Measurements from ENCODE around the gene HBS1L.

The HBS1L gene

DNA sequence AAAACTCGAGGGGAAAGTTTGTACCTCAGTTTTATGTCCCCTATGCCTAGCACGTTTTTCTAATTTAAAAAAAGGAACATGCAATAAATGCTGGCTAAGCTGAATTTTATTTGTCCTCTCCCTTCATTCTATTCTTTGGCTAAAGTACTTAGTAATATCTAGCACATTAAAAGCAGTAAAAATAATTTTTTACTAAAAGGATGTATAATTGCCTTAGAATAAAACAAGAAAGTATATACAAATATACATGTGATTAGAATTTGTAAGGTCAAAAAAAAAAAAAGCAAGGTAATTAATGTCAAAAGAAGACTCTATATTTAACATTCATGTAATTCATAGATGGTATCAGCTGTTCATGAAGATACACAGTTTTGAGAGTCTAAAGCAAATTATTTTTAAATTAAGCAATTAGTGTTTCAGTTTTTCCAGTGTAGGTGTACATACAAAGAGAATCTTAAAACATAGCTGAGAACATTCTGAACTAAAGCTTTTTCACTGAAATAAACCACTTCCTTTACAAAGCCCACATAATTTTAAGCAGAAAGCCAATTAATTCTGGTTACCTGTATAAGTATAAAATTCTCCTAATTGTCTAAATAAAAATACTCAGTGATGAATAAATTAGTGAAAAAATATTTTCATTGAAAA, 32.4 kb downstream of the HBS1L start:
- H3K9ac ChIP-seq (ENCODE audit: insufficient read length, low read depth): no peak overlapping the region
- no peaks in the 10 kb centered on the region for H3K27me3 ChIP-seq (ENCODE audit: insufficient read depth, insufficient read length)
- TF ChIP-seq YY1 (IDR thresholded peaks at IDR 0.05; ENCODE audit: insufficient read depth, insufficient read length): no peak
- TF ChIP-seq ZNF274 (IDR thresholded peaks at IDR 0.05; ENCODE audit: low read depth, low read length): no peak
- no peak for TF ChIP-seq SUZ12 (IDR thresholded peaks at IDR 0.05; ENCODE audit: extremely low read depth, insufficient read depth, insufficient read length)
- H3K4me3 ChIP-seq (ENCODE audit: insufficient read length, low read depth): no peak overlapping the region
- no peak for DNase-seq (ENCODE audit: low read depth, low spot score)
- no peaks in the 10 kb centered on the region for H3K36me3 ChIP-seq (ENCODE audit: insufficient read depth, insufficient read length, low read length)
- H3K4me1 ChIP-seq (ENCODE audit: insufficient read depth, insufficient read length): no peaks in the 10 kb centered on the region
- H3K9me3 ChIP-seq (ENCODE audit: insufficient read depth, low read length): no peaks in the 10 kb centered on the region

DNA sequence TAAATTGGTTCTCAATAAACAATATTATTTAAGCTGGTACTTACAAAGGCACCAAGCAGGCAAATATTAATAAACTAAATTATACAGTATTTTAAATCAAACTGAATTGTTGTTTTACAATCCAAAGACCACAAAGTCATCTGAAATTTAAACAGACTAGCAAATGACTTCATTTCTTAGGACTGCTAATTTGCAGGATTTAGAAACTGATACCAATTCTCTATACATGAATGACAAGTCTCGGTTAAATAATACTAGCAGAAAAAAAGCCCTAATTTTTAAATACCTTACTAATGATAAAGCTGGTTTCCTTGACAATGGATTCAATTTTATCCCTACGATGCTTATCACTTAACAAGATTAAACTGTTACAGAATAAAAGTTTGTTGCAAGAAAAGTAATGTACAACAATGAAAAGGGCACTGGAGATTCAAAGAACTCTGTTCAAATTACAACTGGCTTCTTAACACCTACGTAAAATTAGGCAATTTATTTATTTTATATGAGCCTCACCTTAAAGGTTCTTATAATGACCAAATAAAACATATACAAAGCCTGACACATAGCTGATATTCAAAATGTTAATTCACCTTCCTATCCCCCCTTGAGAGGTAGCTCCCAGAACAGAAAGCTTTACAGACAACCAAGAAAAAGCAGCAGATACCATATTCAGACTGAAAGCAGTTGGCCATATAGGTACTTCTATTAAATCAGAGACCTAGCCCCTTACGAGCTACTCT, 33.1 kb downstream of the HBS1L start:
- no peak overlapping the region for H3K4me3 ChIP-seq (ENCODE audit: insufficient read length, low read depth)
- no peak overlapping the region for H3K9ac ChIP-seq (ENCODE audit: insufficient read length, low read depth)
- H3K36me3 ChIP-seq (ENCODE audit: insufficient read depth, insufficient read length, low read length): no peaks in the 10 kb centered on the region
- no peaks in the 10 kb centered on the region for H3K4me1 ChIP-seq (ENCODE audit: insufficient read depth, insufficient read length)
- no peaks in the 10 kb centered on the region for H3K27me3 ChIP-seq (ENCODE audit: insufficient read depth, insufficient read length)
- no peaks in the 10 kb centered on the region for H3K9me3 ChIP-seq (ENCODE audit: insufficient read depth, low read length)
- no peak for DNase-seq (ENCODE audit: low read depth, low spot score)
- no peak for TF ChIP-seq SUZ12 (IDR thresholded peaks at IDR 0.05; ENCODE audit: extremely low read depth, insufficient read depth, insufficient read length)
- TF ChIP-seq YY1 (IDR thresholded peaks at IDR 0.05; ENCODE audit: insufficient read depth, insufficient read length): no peak
- TF ChIP-seq ZNF274 (IDR thresholded peaks at IDR 0.05; ENCODE audit: low read depth, low read length): no peak

DNA sequence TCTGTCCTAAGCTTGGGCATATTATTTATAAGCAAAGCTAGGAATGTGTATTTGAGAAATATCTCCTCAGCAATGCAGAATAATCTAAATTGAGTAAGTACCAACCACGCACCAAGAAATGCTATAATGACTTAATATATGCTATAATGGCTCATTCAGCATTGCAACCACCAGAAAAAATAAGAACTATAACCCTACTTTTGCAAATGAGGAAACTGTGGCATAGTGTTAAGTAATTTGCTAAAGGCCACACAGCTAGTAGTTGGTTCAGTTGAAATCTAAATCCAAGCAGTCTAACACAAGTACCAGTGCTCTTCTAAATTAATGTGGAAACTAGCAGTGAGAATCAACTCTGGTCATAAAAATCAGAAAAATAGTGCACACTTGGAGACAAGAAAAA, 35.7 kb downstream of the HBS1L start:
- Histone ChIP-seq H3K36me3 (ENCODE audit: insufficient read depth, insufficient read length, low read length) (no peaks in the 10 kb centered on the region), H3K9me3 (ENCODE audit: insufficient read depth, low read length) (no peaks in the 10 kb centered on the region), H3K9ac (ENCODE audit: insufficient read length, low read depth) (no peak overlapping the region), H3K4me1 (ENCODE audit: insufficient read depth, insufficient read length) (no peaks in the 10 kb centered on the region), H3K27me3 (ENCODE audit: insufficient read depth, insufficient read length) (no peaks in the 10 kb centered on the region), H3K4me3 (ENCODE audit: insufficient read length, low read depth) (no peak overlapping the region)
- DNase-seq (ENCODE audit: low read depth, low spot score): no peak
- TF ChIP-seq YY1 (IDR thresholded peaks at IDR 0.05; ENCODE audit: insufficient read depth, insufficient read length) (no peak), SUZ12 (IDR thresholded peaks at IDR 0.05; ENCODE audit: extremely low read depth, insufficient read depth, insufficient read length) (no peak), ZNF274 (IDR thresholded peaks at IDR 0.05; ENCODE audit: low read depth, low read length) (no peak)

DNA sequence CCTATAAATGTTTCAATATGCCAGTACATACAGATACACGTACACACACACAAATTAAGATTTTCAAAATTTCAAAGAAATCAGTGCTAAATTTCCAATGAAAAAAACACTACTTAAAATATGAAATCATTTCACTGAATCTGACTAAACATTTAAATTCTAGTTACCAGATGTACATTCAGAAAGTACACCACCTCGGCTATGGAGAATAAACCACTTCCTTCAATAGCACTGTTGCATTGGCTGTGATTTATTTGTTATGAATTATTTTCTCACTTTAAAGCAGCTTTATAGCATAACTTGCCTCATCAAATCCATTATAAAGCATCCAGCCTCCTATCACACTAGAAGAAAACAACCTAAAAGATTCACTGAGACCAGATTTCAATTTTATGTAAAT, 36.6 kb downstream of the HBS1L start:
- H3K27me3 ChIP-seq (ENCODE audit: insufficient read depth, insufficient read length): no peaks in the 10 kb centered on the region
- no peak for DNase-seq (ENCODE audit: low read depth, low spot score)

DNA sequence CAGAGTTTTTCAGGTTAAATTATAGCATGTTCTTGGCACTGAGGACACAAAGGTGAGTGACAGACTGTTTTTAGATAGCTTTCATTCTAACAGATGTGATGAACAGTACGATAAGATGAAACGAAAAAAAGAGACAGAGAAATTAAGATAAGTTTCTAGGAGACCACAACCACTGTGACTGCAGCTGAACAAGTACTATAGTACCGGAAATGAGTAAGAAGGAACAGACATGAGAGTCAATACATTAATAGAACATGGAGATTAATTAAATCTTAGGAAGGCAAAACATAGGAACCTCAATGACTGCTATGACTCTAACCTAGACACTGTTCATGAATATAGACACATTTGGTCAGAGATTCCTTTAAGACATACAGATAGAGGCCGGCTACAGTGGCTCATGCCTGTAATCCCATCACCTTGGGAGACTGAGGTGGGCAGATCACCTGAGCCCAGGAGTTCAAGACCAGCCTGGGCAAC, 40.2 kb downstream of the HBS1L start:
- Histone ChIP-seq H3K4me1 (ENCODE audit: insufficient read depth, insufficient read length) (no peaks in the 10 kb centered on the region), H3K9ac (ENCODE audit: insufficient read length, low read depth) (no peak overlapping the region), H3K27me3 (ENCODE audit: insufficient read depth, insufficient read length) (no peaks in the 10 kb centered on the region), H3K4me3 (ENCODE audit: insufficient read length, low read depth) (no peak overlapping the region), H3K9me3 (ENCODE audit: insufficient read depth, low read length) (no peaks in the 10 kb centered on the region), H3K36me3 (ENCODE audit: insufficient read depth, insufficient read length, low read length) (no peaks in the 10 kb centered on the region)
- DNase-seq (ENCODE audit: low read depth, low spot score): no peak
- no peak for TF ChIP-seq ZNF274 (IDR thresholded peaks at IDR 0.05; ENCODE audit: low read depth, low read length)
- no peak for TF ChIP-seq SUZ12 (IDR thresholded peaks at IDR 0.05; ENCODE audit: extremely low read depth, insufficient read depth, insufficient read length)
- no peak for TF ChIP-seq YY1 (IDR thresholded peaks at IDR 0.05; ENCODE audit: insufficient read depth, insufficient read length)

More for the DNA sequence above, 36.6 kb downstream of the HBS1L start:
- Histone ChIP-seq H3K9me3 (ENCODE audit: insufficient read depth, low read length) (no peaks in the 10 kb centered on the region), H3K4me3 (ENCODE audit: insufficient read length, low read depth) (no peak overlapping the region), H3K36me3 (ENCODE audit: insufficient read depth, insufficient read length, low read length) (no peaks in the 10 kb centered on the region), H3K9ac (ENCODE audit: insufficient read length, low read depth) (no peak overlapping the region), H3K4me1 (ENCODE audit: insufficient read depth, insufficient read length) (no peaks in the 10 kb centered on the region)
- TF ChIP-seq ZNF274 (IDR thresholded peaks at IDR 0.05; ENCODE audit: low read depth, low read length) (no peak), YY1 (IDR thresholded peaks at IDR 0.05; ENCODE audit: insufficient read depth, insufficient read length) (no peak), SUZ12 (IDR thresholded peaks at IDR 0.05; ENCODE audit: extremely low read depth, insufficient read depth, insufficient read length) (no peak)

DNA sequence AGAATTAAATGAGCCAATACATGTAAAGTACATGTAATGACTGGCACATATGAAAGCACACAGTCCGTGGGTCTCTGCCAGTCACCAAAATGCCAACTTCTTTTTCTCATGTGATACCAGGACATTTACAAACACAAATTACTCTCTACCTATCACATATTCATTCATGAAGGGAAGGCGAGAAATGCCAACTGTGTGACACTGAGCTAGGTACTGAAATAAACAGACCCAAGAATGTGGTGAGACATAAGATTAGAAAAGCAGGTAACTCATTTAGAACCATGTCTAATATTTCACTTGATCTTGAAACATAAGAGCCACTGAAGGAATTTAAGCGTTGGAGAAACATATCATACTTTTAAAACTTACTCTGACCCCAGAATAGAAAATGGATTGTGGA, 41.4 kb downstream of the HBS1L start:
- Histone ChIP-seq H3K4me1 (ENCODE audit: insufficient read depth, insufficient read length) (no peaks in the 10 kb centered on the region), H3K4me3 (ENCODE audit: insufficient read length, low read depth) (no peak overlapping the region), H3K27me3 (ENCODE audit: insufficient read depth, insufficient read length) (no peaks in the 10 kb centered on the region), H3K36me3 (ENCODE audit: insufficient read depth, insufficient read length, low read length) (no peaks in the 10 kb centered on the region), H3K9me3 (ENCODE audit: insufficient read depth, low read length) (no peaks in the 10 kb centered on the region), H3K9ac (ENCODE audit: insufficient read length, low read depth) (no peak overlapping the region)
- TF ChIP-seq ZNF274 (IDR thresholded peaks at IDR 0.05; ENCODE audit: low read depth, low read length): no peak
- TF ChIP-seq SUZ12 (IDR thresholded peaks at IDR 0.05; ENCODE audit: extremely low read depth, insufficient read depth, insufficient read length): no peak
- no peak for TF ChIP-seq YY1 (IDR thresholded peaks at IDR 0.05; ENCODE audit: insufficient read depth, insufficient read length)
- DNase-seq (ENCODE audit: low read depth, low spot score): no peak

DNA sequence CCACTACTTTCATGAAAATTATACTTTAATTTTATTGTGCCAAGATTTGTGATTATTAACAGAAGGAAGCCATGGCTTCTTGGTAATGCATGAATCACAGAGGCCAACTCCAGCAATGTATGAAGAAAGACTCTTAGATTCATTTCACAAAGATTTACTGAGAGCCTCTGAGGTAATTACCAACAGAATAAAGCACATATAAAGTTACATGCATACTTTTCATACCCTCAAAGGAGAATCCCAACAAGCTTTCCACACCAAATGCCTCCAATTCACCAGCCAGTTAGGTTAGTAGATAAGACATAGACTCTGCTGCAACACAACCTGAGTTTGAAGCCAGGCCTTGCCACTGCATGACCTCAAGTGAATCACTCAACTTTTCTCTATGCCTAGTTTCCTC, 41.9 kb downstream of the HBS1L start:
- TF ChIP-seq YY1 (IDR thresholded peaks at IDR 0.05; ENCODE audit: insufficient read depth, insufficient read length) (no peak), SUZ12 (IDR thresholded peaks at IDR 0.05; ENCODE audit: extremely low read depth, insufficient read depth, insufficient read length) (no peak), ZNF274 (IDR thresholded peaks at IDR 0.05; ENCODE audit: low read depth, low read length) (no peak)
- no peaks in the 10 kb centered on the region for H3K4me1 ChIP-seq (ENCODE audit: insufficient read depth, insufficient read length)

More for the DNA sequence above, 41.9 kb downstream of the HBS1L start:
- Histone ChIP-seq H3K9me3 (ENCODE audit: insufficient read depth, low read length) (no peaks in the 10 kb centered on the region), H3K9ac (ENCODE audit: insufficient read length, low read depth) (no peak overlapping the region), H3K36me3 (ENCODE audit: insufficient read depth, insufficient read length, low read length) (no peaks in the 10 kb centered on the region), H3K4me3 (ENCODE audit: insufficient read length, low read depth) (no peak overlapping the region), H3K27me3 (ENCODE audit: insufficient read depth, insufficient read length) (no peaks in the 10 kb centered on the region)
- no peak for DNase-seq (ENCODE audit: low read depth, low spot score)
